MCF 10A (cell line): Measurements from ENCODE around the gene FOXB1. TPM values are rescaled to one million over a fixed set of nuclear protein-coding genes. Genes with fewer than 3 reads are reported as not detected.

ENCODE experiments used
- BruUV-seq: library from RNA; stranded (reverse); fragments of 400-500 nt; replicated peaks from 2 replicates; lab custom pipeline; 2021; lab: Mats Ljungman, UMichigan
- CTCF ChIA-PET: fragments of 300-600 bp; sonication (Branson Sonifier 250); formaldehyde crosslinking; extraction: SDS; loops from one replicate; lab custom pipeline; 2021; ENCODE audit warnings: antibody characterized with exemption, inconsistent platforms; lab: Yijun Ruan, JAX
- POLR2A ChIA-PET: fragments of 300-600, 350-650 bp; sonication (Branson Sonifier 250); formaldehyde crosslinking; extraction: SDS; loops from one replicate; lab custom pipeline; 2020; ENCODE audit warnings: antibody characterized with exemption, inconsistent platforms; lab: Yijun Ruan, JAX
- DNase-seq: peaks from one replicate; pipeline ENCODE4 v3.0.0-alpha.2; 2018; ENCODE audit not compliant: unreplicated experiment
- H3K27ac Mint-ChIP-seq: one replicate; pipeline ENCODE4 v1.8.0; 2022; ENCODE audit warnings: mild to moderate bottlenecking, low read depth, mixed read lengths; ENCODE audit not compliant: unreplicated experiment
- H3K27me3 Mint-ChIP-seq: one replicate; pipeline ENCODE4 v1.8.0; 2022; ENCODE audit warnings: mixed read lengths; ENCODE audit not compliant: insufficient read depth, unreplicated experiment
- H3K36me3 Mint-ChIP-seq: one replicate; pipeline ENCODE4 v1.8.0; 2022; ENCODE audit warnings: mild to moderate bottlenecking, moderate library complexity, mixed read lengths; ENCODE audit not compliant: insufficient read depth, unreplicated experiment
- H3K4me1 Mint-ChIP-seq: one replicate; pipeline ENCODE4 v1.8.0; 2022; ENCODE audit warnings: mixed read lengths; ENCODE audit not compliant: insufficient read depth, unreplicated experiment
- H3K4me3 Mint-ChIP-seq: one replicate; pipeline ENCODE4 v1.8.0; 2022; ENCODE audit warnings: mild to moderate bottlenecking, moderate library complexity, mixed read lengths; ENCODE audit not compliant: unreplicated experiment
- H3K9me3 Mint-ChIP-seq: one replicate; pipeline ENCODE4 v1.8.0; 2022; ENCODE audit warnings: mixed read lengths; ENCODE audit not compliant: unreplicated experiment
- intact Hi-C: fragments of 100-400 bp; cut with micrococcal nuclease; formaldehyde crosslinking; loops from 2 replicates; pipeline ENCODE4 v1.14.1; 2022
- total RNA-seq: library from RNA; stranded (reverse); gene quantifications from 2 replicates; pipeline ENCODE4 v1.2.3, GENCODE V29; 2022
- TF ChIP-seq, protein P1 (sequence below): fragments of 200-600 bp; IDR thresholded peaks from one replicate; pipeline ENCODE4 v1.8.0; 2022; ENCODE audit warnings: antibody characterized with exemption, mild to moderate bottlenecking; ENCODE audit not compliant: unreplicated experiment

FOXB1 gene
- total RNA-seq, 1 experiment from 2014 or later = not detected

DNA sequence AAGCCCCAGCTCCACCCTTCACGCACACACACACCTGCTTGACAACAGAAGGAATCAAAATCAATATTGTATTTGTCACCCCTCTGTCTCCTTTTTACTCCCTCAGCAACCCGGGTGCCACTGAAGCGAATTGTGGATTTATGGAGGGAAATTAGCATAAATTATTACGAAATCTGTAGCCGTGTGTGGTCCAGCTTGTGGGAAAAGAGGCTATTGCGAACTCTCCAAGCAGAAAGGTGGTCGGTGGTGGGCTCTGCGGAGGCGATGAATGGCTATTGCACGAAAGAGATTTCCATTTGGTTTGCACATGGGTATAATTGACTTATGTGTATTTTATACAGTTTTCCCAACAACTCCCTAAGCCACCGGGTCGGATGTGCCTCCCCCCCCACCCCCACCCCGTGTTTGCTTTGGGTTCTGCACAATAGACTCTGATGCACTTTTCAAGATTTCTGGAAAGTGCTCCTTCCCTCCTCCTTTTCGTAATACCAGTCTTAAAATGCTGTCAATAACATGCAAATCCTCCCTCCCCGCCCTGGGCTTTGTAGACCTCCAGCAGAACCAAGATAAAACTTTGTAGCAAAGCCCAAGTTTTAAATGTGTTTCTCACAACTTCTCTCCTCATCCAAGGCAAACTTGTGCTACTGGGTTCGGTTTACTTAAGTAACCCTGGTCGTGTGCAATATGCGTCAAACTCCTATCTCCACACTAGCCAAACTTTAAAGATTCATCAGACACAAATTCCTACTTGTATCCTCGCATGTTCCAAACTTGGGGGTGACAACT lies 3.1 kb upstream of the FOXB1 start:
- Mint-ChIP-seq H3K4me3 (no peak overlapping the region), H3K36me3 (no peaks in the 10 kb centered on the region), H3K4me1 (peaks cover 5% of the 10 kb centered on the region), H3K27me3 (peaks cover 82% of the 10 kb centered on the region), H3K27ac (no peak overlapping the region), H3K9me3 (no peaks in the 10 kb centered on the region)
- ChIA-PET POLR2A (no interaction called here), CTCF (interaction anchor here (0.6 kb wide), 2 partner anchors 115 to 443 kb away, joined by 3 read pairs; no protein-coding TSS in a partner anchor)
- intact Hi-C loops = loop anchor here (10.0 kb wide), 2 partner anchors 74 to 324 kb away; no protein-coding TSS in a partner anchor
- TF ChIP-seq, protein P1, sequence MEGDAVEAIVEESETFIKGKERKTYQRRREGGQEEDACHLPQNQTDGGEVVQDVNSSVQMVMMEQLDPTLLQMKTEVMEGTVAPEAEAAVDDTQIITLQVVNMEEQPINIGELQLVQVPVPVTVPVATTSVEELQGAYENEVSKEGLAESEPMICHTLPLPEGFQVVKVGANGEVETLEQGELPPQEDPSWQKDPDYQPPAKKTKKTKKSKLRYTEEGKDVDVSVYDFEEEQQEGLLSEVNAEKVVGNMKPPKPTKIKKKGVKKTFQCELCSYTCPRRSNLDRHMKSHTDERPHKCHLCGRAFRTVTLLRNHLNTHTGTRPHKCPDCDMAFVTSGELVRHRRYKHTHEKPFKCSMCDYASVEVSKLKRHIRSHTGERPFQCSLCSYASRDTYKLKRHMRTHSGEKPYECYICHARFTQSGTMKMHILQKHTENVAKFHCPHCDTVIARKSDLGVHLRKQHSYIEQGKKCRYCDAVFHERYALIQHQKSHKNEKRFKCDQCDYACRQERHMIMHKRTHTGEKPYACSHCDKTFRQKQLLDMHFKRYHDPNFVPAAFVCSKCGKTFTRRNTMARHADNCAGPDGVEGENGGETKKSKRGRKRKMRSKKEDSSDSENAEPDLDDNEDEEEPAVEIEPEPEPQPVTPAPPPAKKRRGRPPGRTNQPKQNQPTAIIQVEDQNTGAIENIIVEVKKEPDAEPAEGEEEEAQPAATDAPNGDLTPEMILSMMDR = no peak
- no peak for DNase-seq
- no TSS peak for BruUV-seq

DNA sequence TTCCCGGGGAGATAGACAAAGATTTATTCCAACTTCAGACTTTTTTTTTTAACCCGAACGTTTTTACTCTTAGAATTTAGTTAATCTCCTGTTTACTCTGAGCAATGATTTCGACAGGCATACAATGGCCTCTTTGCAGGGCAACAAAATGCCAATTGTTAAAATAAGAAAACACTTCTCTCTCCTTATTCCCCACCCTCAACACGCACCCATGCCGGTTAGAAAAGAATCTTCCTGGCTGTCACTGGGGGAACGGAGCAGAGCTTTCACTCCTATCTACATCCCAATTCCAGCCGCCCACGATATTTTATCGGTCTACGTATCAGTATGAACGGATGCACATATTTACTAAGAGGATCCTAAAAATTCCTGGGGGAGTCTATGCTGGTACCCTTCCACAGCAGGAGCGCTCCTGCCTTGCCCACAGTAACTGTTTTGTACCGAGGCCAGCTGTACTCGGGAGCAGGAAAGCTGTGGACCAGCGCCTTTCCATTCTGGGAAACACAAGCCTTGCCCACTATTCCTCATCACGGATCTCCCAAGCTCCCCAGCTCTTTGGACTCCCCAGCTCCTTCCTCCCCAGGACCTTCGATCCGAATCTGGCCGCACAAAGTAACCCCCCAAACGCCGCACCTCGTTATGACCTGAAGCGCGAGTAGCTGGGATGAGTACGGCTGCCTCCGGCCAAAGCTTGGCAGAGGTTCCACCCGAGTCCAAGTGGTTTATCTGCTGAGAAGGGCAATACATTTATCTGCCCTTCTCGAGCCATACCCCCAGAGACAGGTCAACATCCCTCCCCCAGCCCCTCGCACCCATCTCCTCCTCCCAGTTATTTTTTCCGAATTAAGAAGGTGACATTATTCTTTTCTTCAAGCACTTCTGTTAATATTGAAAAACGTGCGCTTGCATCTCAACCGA lies 2.2 kb upstream of the FOXB1 start:
- no peaks in the 10 kb centered on the region for H3K9me3 Mint-ChIP-seq
- ChIA-PET CTCF (no interaction called here), POLR2A (interaction anchor here (0.7 to 0.9 kb wide), 2 partner anchors 101 to 1303 kb away, joined by 3 read pairs; no protein-coding TSS in a partner anchor)
- H3K4me3 Mint-ChIP-seq = no peak overlapping the region
- peaks cover 77% of the 10 kb centered on the region for H3K27me3 Mint-ChIP-seq
- BruUV-seq = no TSS peak
- H3K4me1 Mint-ChIP-seq = peaks cover 13% of the 10 kb centered on the region
- no peak overlapping the region for H3K27ac Mint-ChIP-seq
- H3K36me3 Mint-ChIP-seq = no peaks in the 10 kb centered on the region
- DNase-seq = no peak
- TF ChIP-seq, protein P1 = no peak
- intact Hi-C loops = loop anchor here (10.0 kb wide), 2 partner anchors 73 to 323 kb away; no protein-coding TSS in a partner anchor

DNA sequence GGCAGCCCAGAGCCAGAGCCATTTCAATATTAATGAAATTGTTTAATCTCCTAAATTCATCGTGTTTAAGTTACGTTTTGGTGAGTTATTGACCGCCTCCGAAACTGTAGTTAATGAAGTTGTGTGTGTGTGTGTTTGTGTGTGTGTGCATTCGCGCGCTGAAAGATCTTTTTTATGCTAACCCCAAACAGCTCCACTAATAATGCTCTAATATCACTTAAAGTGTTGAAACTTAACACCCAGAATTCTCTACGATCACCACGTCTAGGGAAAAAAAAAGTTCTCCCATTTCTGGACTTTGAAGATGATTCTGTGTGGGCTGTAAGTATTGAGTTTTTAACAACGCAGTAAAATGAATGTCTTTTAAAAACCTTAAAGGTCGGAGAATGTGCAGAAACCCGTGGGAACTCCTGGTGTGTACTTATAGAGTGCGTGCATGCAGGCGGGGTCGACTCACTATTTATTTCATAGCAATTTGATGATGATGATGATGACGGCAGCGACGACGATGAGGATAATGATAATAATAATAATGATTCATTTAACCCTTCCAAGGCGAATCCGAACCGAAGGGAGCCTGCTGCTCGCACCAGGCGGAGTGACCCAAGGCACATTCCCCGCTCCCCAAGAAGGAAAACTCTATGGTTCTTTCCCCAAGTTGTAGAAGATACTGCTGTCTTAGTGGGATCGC lies 1.4 kb upstream of the FOXB1 start:
- Mint-ChIP-seq H3K4me3 (no peak overlapping the region), H3K36me3 (no peaks in the 10 kb centered on the region), H3K4me1 (peaks cover 13% of the 10 kb centered on the region), H3K27me3 (peaks cover 69% of the 10 kb centered on the region), H3K9me3 (no peaks in the 10 kb centered on the region), H3K27ac (no peak overlapping the region)
- no TSS peak for BruUV-seq
- CTCF ChIA-PET = no interaction called here
- no peak for DNase-seq
- TF ChIP-seq, protein P1 = no peak
- intact Hi-C loops = loop anchor here (10.0 kb wide), 2 partner anchors 72 to 322 kb away; no protein-coding TSS in a partner anchor
- POLR2A ChIA-PET = interaction anchor here (0.7 to 0.9 kb wide), 2 partner anchors 100 to 1302 kb away, joined by 3 read pairs; no protein-coding TSS in a partner anchor
